Activated CD4-positive, alpha-beta T cell treated with anti-CD3 and anti-CD28 coated beads, Interleukin-2, amount 10 ng/mL, durations not matched to agents 7 days and 5 days (primary cell): ENCODE data around the gene DNAJC2. TPM values are rescaled to one million over a fixed set of nuclear protein-coding genes. Genes with fewer than 3 reads are reported as not detected.

Experiments used
- CTCF ChIA-PET: fragments of 350-600 bp; sonication (Branson Sonifier 250); formaldehyde crosslinking; loops from one replicate; lab custom pipeline; 2021; ENCODE audit warnings: antibody characterized with exemption; lab: Charles Lee
- POLR2A ChIA-PET: fragments of 350-600 bp; sonication (Branson Sonifier 250); formaldehyde crosslinking; loops from one replicate; lab custom pipeline; 2021; ENCODE audit warnings: antibody characterized with exemption; lab: Charles Lee
- DNase-seq: peaks from one replicate; pipeline ENCODE4 v3.0.0-alpha.2; 2020
- H3K27ac Mint-ChIP-seq: one replicate; pipeline ENCODE4 v1.8.0; 2021; ENCODE audit warnings: mild to moderate bottlenecking, moderate library complexity, mixed read lengths
- H3K27me3 Mint-ChIP-seq: one replicate; pipeline ENCODE4 v1.8.0; 2021; ENCODE audit warnings: mixed read lengths
- H3K36me3 Mint-ChIP-seq: one replicate; pipeline ENCODE4 v1.8.0; 2021; ENCODE audit warnings: low read depth, mixed read lengths
- H3K4me1 Mint-ChIP-seq: one replicate; pipeline ENCODE4 v1.8.0; 2021; ENCODE audit warnings: mixed read lengths
- H3K4me3 Mint-ChIP-seq: one replicate; pipeline ENCODE4 v1.8.0; 2021; ENCODE audit warnings: mild to moderate bottlenecking, moderate library complexity, mixed read lengths
- H3K9me3 Mint-ChIP-seq: one replicate; pipeline ENCODE4 v1.8.0; 2021; ENCODE audit warnings: mixed read lengths
- total RNA-seq, 2 experiments: library from RNA; stranded (reverse); gene quantifications; one replicate each; pipeline ENCODE4 v1.2.3, GENCODE V29; 2021

DNAJC2 gene
- total RNA-seq, 2 experiments from 2014 or later = 31.4 to 32.1 TPM

- CTCF ChIA-PET = no interaction called here
- H3K4me3 Mint-ChIP-seq = no peak overlapping the region
- POLR2A ChIA-PET = no interaction called here
These were observed 24.9 kb upstream of the DNAJC2 start for GRCh38 chr7:103369432-103369831.

GRCh38 chr7:103349805-103350204, 5.2 kb upstream of the DNAJC2 start:
- H3K4me1 Mint-ChIP-seq = peaks cover 52% of the 10 kb centered on the region
- H3K9me3 Mint-ChIP-seq = no peaks in the 10 kb centered on the region
- no peak for DNase-seq
- ChIA-PET CTCF (no interaction called here), POLR2A (no interaction called here)
- H3K27me3 Mint-ChIP-seq = no peaks in the 10 kb centered on the region
- peaks cover 22% of the 10 kb centered on the region for H3K36me3 Mint-ChIP-seq
- peak overlapping the region; percentile 67 for H3K27ac Mint-ChIP-seq
- peak overlapping the region; percentile 93 for H3K4me3 Mint-ChIP-seq

More at GRCh38 chr7:103369432-103369831, 24.9 kb upstream of the DNAJC2 start:
- no peaks in the 10 kb centered on the region for H3K9me3 Mint-ChIP-seq
- H3K36me3 Mint-ChIP-seq = peaks cover 48% of the 10 kb centered on the region
- H3K27me3 Mint-ChIP-seq = no peaks in the 10 kb centered on the region
- peaks cover 3% of the 10 kb centered on the region for H3K4me1 Mint-ChIP-seq
- no peak overlapping the region for H3K27ac Mint-ChIP-seq
- DNase-seq = no peak

GRCh38 chr7:103348959-103349358, 4.4 kb upstream of the DNAJC2 start:
- CTCF ChIA-PET = no interaction called here

GRCh38 chr7:103348452-103348851, 3.9 kb upstream of the DNAJC2 start:
- CTCF ChIA-PET = no interaction called here

More at GRCh38 chr7:103348959-103349358, 4.4 kb upstream of the DNAJC2 start:
- Mint-ChIP-seq H3K9me3 (no peaks in the 10 kb centered on the region), H3K27me3 (no peaks in the 10 kb centered on the region), H3K27ac (peak overlapping the region; percentile 83), H3K36me3 (peaks cover 22% of the 10 kb centered on the region), H3K4me1 (peaks cover 54% of the 10 kb centered on the region), H3K4me3 (peak overlapping the region; percentile 93)
- POLR2A ChIA-PET = no interaction called here
- DNase-seq = no peak

GRCh38 chr7:103347507-103348267, 3.1 kb upstream of the DNAJC2 start, which contains the start of gene PSMC2:
PSMC2 (plus strand) TSS chr7:103347643; CDS start chr7:103347712, 69 bp downstream.
- peaks cover 21% of the 10 kb centered on the region for H3K36me3 Mint-ChIP-seq
- peak within 1 kb of the TSS; percentile 97 for H3K27ac Mint-ChIP-seq
- H3K27me3 Mint-ChIP-seq = no peaks in the 10 kb centered on the region
- CTCF ChIA-PET = interaction anchor here (0.7 to 1.0 kb wide), 2 partner anchors 9 to 13 kb away, joined by 3 to 4 read pairs; no protein-coding TSS in a partner anchor
- H3K4me1 Mint-ChIP-seq = peaks cover 53% of the 10 kb centered on the region
- peak; percentile 88 for DNase-seq
- H3K4me3 Mint-ChIP-seq = peak within 1 kb of the TSS; percentile 93
- H3K9me3 Mint-ChIP-seq = no peaks in the 10 kb centered on the region
- POLR2A ChIA-PET = no interaction called here

More at GRCh38 chr7:103348452-103348851, 3.9 kb upstream of the DNAJC2 start:
- H3K36me3 Mint-ChIP-seq = peaks cover 22% of the 10 kb centered on the region
- H3K4me1 Mint-ChIP-seq = peaks cover 56% of the 10 kb centered on the region
- DNase-seq = peak; percentile 17
- POLR2A ChIA-PET = no interaction called here
- H3K9me3 Mint-ChIP-seq = no peaks in the 10 kb centered on the region
- no peaks in the 10 kb centered on the region for H3K27me3 Mint-ChIP-seq
- H3K4me3 Mint-ChIP-seq = peak overlapping the region; percentile 93
- peak overlapping the region; percentile 88 for H3K27ac Mint-ChIP-seq

DNA sequence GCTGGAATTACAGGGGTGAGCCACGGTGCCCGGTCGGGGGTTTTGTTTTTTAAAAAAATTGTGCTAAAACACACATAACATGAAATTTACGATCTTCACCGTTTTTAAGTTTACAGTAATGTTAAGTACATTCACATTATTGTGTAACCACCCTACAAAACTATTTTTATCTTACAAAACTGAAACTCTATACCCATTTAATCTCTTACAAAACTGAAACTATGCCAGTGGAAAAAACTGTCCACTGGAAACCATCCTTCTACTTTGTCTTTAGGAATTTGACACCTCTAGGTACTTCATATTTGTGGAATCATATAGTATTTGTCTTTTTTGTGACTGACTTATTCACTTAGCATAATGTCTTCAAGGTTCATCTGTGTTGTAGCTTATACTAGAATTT, 1.8 kb upstream of the DNAJC2 start:
- Mint-ChIP-seq H3K4me1 (peaks cover 52% of the 10 kb centered on the region), H3K27ac (no peak overlapping the region), H3K27me3 (no peaks in the 10 kb centered on the region), H3K4me3 (peak overlapping the region; percentile 93), H3K9me3 (no peaks in the 10 kb centered on the region), H3K36me3 (peaks cover 21% of the 10 kb centered on the region)
- POLR2A ChIA-PET = no interaction called here
- CTCF ChIA-PET = interaction anchor here (0.6 kb wide), 1 partner anchor 55 kb away, joined by 4 read pairs; no protein-coding TSS in a partner anchor
- no peak for DNase-seq

DNA sequence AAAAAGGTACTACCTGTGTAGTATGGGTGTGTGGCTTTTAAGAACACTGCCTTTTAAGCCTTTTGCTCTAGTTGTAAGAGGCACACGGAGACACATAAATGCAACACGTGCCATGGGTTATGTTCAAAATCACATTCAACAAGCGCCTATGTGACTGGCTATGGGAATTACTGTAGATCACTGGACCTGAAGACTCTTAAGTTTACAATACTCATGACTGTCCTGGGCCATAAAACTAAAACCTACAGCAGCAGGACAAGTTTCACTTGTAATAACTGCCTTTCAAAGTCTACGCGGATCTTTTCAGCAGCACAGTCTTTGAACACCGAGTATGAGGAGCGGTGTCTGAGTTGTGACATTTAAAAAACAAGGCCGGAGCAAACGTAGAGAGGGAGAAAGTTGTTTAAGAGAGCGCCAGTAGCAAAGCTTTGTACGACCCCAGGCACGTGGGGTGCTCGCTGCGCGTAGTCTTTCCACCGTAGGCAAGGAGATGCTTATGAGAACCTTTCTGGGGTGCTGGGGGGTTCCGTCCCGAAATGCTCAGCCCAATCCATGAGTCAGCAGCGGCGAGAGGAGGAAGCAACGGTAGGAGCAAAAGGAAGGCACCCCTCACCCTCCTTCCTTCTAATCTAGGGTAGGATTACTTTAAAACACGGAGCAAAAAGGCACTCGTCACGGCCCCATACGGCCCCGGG, 662 bp downstream of the DNAJC2 start:
- DNase-seq = peak; percentile 35
- ChIA-PET POLR2A (no interaction called here), CTCF (interaction anchor here (1.0 to 1.4 kb wide), 2 partner anchors 10 to 13 kb away, joined by 3 to 4 read pairs; no protein-coding TSS in a partner anchor)
- H3K27ac Mint-ChIP-seq = peak overlapping the region; percentile 96
- no peaks in the 10 kb centered on the region for H3K9me3 Mint-ChIP-seq
- H3K27me3 Mint-ChIP-seq = no peaks in the 10 kb centered on the region
- peak overlapping the region; percentile 92 for H3K4me3 Mint-ChIP-seq
- peaks cover 48% of the 10 kb centered on the region for H3K4me1 Mint-ChIP-seq
- peaks cover 33% of the 10 kb centered on the region for H3K36me3 Mint-ChIP-seq

GRCh38 chr7:103343332-103343731, 1.2 kb downstream of the DNAJC2 start:
- peaks cover 45% of the 10 kb centered on the region for H3K4me1 Mint-ChIP-seq
- CTCF ChIA-PET = interaction anchor here (1.4 kb wide), 1 partner anchor 12 kb away, joined by 4 read pairs; no protein-coding TSS in a partner anchor
- POLR2A ChIA-PET = no interaction called here

GRCh38 chr7:103341466-103341865, 3.1 kb downstream of the DNAJC2 start:
- Mint-ChIP-seq H3K27ac (no peak overlapping the region), H3K4me1 (peaks cover 36% of the 10 kb centered on the region), H3K36me3 (peaks cover 46% of the 10 kb centered on the region), H3K27me3 (no peaks in the 10 kb centered on the region), H3K9me3 (no peaks in the 10 kb centered on the region), H3K4me3 (no peak overlapping the region)
- POLR2A ChIA-PET = no interaction called here
- DNase-seq = no peak
- CTCF ChIA-PET = no interaction called here

More at GRCh38 chr7:103343332-103343731, 1.2 kb downstream of the DNAJC2 start:
- Mint-ChIP-seq H3K27ac (peak overlapping the region; percentile 33), H3K4me3 (peak overlapping the region; percentile 92), H3K36me3 (peaks cover 31% of the 10 kb centered on the region), H3K9me3 (no peaks in the 10 kb centered on the region), H3K27me3 (no peaks in the 10 kb centered on the region)
- DNase-seq = no peak

GRCh38 chr7:103338864-103339263, 5.7 kb downstream of the DNAJC2 start:
- ChIA-PET CTCF (interaction anchor here (1.2 kb wide), 1 partner anchor 9 kb away, joined by 4 read pairs; the partner anchor contains the start of gene PSMC2), POLR2A (no interaction called here)
- H3K9me3 Mint-ChIP-seq = no peaks in the 10 kb centered on the region
- H3K4me1 Mint-ChIP-seq = peaks cover 26% of the 10 kb centered on the region
- no peak overlapping the region for H3K27ac Mint-ChIP-seq
- DNase-seq = no peak
- H3K36me3 Mint-ChIP-seq = peaks cover 51% of the 10 kb centered on the region
- H3K27me3 Mint-ChIP-seq = no peaks in the 10 kb centered on the region
- no peak overlapping the region for H3K4me3 Mint-ChIP-seq

- DNase-seq = no peak
- H3K36me3 Mint-ChIP-seq = peaks cover 56% of the 10 kb centered on the region
- no peak overlapping the region for H3K4me3 Mint-ChIP-seq
- peaks cover 19% of the 10 kb centered on the region for H3K4me1 Mint-ChIP-seq
- ChIA-PET CTCF (interaction anchor here (0.7 kb wide), 1 partner anchor 528 kb away, joined by 4 read pairs; no protein-coding TSS in a partner anchor), POLR2A (no interaction called here)
- H3K27ac Mint-ChIP-seq = no peak overlapping the region
- H3K9me3 Mint-ChIP-seq = no peaks in the 10 kb centered on the region
- H3K27me3 Mint-ChIP-seq = no peaks in the 10 kb centered on the region
These were observed 7.8 kb downstream of the DNAJC2 start for GRCh38 chr7:103336761-103337160.

DNA sequence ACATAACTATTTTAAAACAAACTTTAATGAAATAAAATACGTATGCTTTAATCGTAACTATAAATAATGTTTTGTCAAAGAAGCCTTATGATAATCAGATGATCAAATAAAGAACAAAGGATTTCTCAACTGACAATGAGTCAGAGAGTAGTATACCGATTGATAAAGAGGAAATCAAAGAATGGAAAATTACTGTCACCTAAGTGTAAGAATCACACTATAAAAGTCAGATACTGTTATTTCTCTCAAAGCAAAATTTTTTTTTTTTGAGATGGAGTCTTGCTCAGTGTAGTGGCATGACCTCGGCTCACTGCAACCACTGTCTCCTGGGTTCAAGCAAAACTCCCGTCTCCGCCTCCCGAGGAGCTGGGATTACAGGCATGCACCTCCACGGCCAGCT, 18.8 kb downstream of the DNAJC2 start:
- H3K9me3 Mint-ChIP-seq = no peaks in the 10 kb centered on the region
- no peak overlapping the region for H3K4me3 Mint-ChIP-seq
- peaks cover 5% of the 10 kb centered on the region for H3K4me1 Mint-ChIP-seq
- CTCF ChIA-PET = interaction anchor here (0.9 kb wide), 1 partner anchor 14 kb away, joined by 3 read pairs; no protein-coding TSS in a partner anchor
- no peak for DNase-seq
- no peaks in the 10 kb centered on the region for H3K27me3 Mint-ChIP-seq
- POLR2A ChIA-PET = no interaction called here
- H3K36me3 Mint-ChIP-seq = peaks cover 26% of the 10 kb centered on the region
- no peak overlapping the region for H3K27ac Mint-ChIP-seq
